ENCODE data around the gene C9orf78. TPM values are rescaled to one million over a fixed set of nuclear protein-coding genes. Genes with fewer than 3 reads are reported as not detected.

The C9orf78 gene
- total and polyA plus RNA-seq, 9 of the 15 experiments (the other 6 are each of a cell fraction or from before 2014, with no cell fraction given): 94.6 to 266 (median 202) TPM

DNA sequence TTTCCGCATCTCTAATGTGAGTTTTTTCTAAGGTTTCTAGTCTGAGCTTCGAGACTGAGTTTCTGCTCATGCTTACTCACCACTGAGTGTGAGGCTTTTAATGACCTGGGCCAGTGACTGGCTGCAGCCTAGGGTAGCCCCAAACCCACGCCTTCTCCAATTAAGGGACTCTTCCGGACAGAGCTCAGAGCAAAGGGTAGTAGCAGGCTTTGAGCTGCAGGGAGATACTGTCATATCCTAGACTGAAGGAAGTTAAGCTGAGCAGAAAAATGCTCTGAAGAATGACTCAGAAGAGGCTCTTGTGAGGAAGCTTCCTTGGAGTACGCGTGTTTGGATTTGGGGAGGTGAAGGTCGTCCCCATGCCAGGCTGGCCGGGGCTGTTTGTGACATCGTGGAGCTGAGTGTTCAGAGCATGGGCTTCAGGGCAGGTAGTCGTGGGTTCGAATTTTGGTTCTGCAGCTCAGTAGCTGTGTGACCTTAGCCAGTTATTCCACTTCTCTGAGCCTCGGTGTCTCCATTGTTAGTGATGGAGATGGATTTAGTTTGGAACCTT is 3.7 kb upstream of the C9orf78 start (continued):
- TF ChIP-seq, protein P1, sequence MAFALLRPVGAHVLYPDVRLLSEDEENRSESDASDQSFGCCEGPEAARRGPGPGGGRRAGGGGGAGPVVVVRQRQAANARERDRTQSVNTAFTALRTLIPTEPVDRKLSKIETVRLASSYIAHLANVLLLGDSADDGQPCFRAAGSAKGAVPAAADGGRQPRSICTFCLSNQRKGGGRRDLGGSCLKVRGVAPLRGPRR (CRISPR knock-in tag; IDR thresholded peaks at IDR 0.05): no peak
- TF ChIP-seq JUN (IDR thresholded peaks at IDR 0.05; ENCODE audit: borderline replicate concordance, low read depth, low read length): peak; percentile 65; the same call in 1 of the 2 replicates
- no peak for TF ChIP-seq JUN (CRISPR knock-in tag; IDR thresholded peaks at IDR 0.05; ENCODE audit: borderline replicate concordance)
- peak; percentile 90 for TF ChIP-seq ETV5 (CRISPR knock-in tag; IDR thresholded peaks at IDR 0.05; ENCODE audit: low read depth)
- TF ChIP-seq ZNF174 (CRISPR knock-in tag; IDR thresholded peaks at IDR 0.05): no peak
- TF ChIP-seq, protein P2, sequence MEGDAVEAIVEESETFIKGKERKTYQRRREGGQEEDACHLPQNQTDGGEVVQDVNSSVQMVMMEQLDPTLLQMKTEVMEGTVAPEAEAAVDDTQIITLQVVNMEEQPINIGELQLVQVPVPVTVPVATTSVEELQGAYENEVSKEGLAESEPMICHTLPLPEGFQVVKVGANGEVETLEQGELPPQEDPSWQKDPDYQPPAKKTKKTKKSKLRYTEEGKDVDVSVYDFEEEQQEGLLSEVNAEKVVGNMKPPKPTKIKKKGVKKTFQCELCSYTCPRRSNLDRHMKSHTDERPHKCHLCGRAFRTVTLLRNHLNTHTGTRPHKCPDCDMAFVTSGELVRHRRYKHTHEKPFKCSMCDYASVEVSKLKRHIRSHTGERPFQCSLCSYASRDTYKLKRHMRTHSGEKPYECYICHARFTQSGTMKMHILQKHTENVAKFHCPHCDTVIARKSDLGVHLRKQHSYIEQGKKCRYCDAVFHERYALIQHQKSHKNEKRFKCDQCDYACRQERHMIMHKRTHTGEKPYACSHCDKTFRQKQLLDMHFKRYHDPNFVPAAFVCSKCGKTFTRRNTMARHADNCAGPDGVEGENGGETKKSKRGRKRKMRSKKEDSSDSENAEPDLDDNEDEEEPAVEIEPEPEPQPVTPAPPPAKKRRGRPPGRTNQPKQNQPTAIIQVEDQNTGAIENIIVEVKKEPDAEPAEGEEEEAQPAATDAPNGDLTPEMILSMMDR (IDR thresholded peaks at IDR 0.05 in 2 of 3, conservative IDR thresholded peaks at IDR 0.05 in 1 of 3; ENCODE audit: insufficient read depth in 2 of 3, low read depth in 1 of 3, low read length in 3 of 3): no peak
- no peak for TF ChIP-seq NFIC (IDR thresholded peaks at IDR 0.05)
- TF ChIP-seq, protein P3, sequence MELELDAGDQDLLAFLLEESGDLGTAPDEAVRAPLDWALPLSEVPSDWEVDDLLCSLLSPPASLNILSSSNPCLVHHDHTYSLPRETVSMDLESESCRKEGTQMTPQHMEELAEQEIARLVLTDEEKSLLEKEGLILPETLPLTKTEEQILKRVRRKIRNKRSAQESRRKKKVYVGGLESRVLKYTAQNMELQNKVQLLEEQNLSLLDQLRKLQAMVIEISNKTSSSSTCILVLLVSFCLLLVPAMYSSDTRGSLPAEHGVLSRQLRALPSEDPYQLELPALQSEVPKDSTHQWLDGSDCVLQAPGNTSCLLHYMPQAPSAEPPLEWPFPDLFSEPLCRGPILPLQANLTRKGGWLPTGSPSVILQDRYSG (tag; conservative IDR thresholded peaks at IDR 0.05; ENCODE audit: low read depth): no peak
- TF ChIP-seq TCF3 (CRISPR knock-in tag; IDR thresholded peaks at IDR 0.05): peak; percentile 55; the same call in 1 of the 2 replicates
- TF ChIP-seq MAZ (CRISPR knock-in tag; conservative IDR thresholded peaks at IDR 0.05 in 1 of 2, IDR thresholded peaks at IDR 0.05 in 1 of 2): peak in 1 of 2 experiments; percentile 39; a peak in 1 of 4 replicates
- TF ChIP-seq, protein P4, sequence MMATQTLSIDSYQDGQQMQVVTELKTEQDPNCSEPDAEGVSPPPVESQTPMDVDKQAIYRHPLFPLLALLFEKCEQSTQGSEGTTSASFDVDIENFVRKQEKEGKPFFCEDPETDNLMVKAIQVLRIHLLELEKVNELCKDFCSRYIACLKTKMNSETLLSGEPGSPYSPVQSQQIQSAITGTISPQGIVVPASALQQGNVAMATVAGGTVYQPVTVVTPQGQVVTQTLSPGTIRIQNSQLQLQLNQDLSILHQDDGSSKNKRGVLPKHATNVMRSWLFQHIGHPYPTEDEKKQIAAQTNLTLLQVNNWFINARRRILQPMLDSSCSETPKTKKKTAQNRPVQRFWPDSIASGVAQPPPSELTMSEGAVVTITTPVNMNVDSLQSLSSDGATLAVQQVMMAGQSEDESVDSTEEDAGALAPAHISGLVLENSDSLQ (IDR thresholded peaks at IDR 0.05): peak; percentile 28; the same call in 1 of the 2 replicates
- TF ChIP-seq CREM (IDR thresholded peaks at IDR 0.05; ENCODE audit: low read depth): no peak
- TF ChIP-seq POLR2B (IDR thresholded peaks at IDR 0.05; ENCODE audit: low read depth, partially characterized antibody): peak; percentile 12
